Liver (tissue), 9 donors: ENCODE data around the gene RASEF. TPM values are rescaled to one million over a fixed set of nuclear protein-coding genes. Genes with fewer than 3 reads are reported as not detected.

Source experiments
- DNase-seq: peaks from one replicate; pipeline ENCODE4 v3.0.0-alpha.2; 2017; ENCODE audit warnings: low spot score
- H3K27ac ChIP-seq, 2 donors: one replicate each; pipeline ENCODE4 v1.7.0; 2013; ENCODE audit warnings: inconsistent platforms in 2 of 2, low read length in 2 of 2, control low read depth in 1 of 2, low read depth in 1 of 2, mild to moderate bottlenecking in 1 of 2
- H3K27me3 ChIP-seq, 4 donors: one replicate each; pipeline versions ENCODE4 v1.6.1 to v1.7.0; 2013; ENCODE audit warnings: low read length in 3 of 4, inconsistent platforms in 1 of 4, mild to moderate bottlenecking in 1 of 4, moderate library complexity in 1 of 4; ENCODE audit not compliant: control insufficient read depth in 4 of 4, insufficient read depth in 4 of 4
- H3K36me3 ChIP-seq, 4 donors: one replicate each; pipeline versions ENCODE4 v1.6.1 to v1.7.0; 2013; ENCODE audit warnings: low read length in 3 of 4, mild to moderate bottlenecking in 3 of 4, low read depth in 1 of 4, moderate library complexity in 1 of 4; ENCODE audit not compliant: control insufficient read depth in 4 of 4, insufficient read depth in 3 of 4
- H3K4me1 ChIP-seq, 4 donors: one replicate each; pipeline versions ENCODE4 v1.6.1 to v1.7.0; 2013; ENCODE audit warnings: low read length in 3 of 4, mild to moderate bottlenecking in 3 of 4, moderate library complexity in 1 of 4; ENCODE audit not compliant: control insufficient read depth in 4 of 4, insufficient read depth in 4 of 4
- H3K4me3 ChIP-seq, 3 donors: one replicate each; pipeline versions ENCODE4 v1.6.1 to v1.7.0; 2013; ENCODE audit warnings: low read length in 3 of 3, control low read depth in 1 of 3, low read depth in 1 of 3, mild to moderate bottlenecking in 1 of 3
- H3K9ac ChIP-seq, 2 donors: one replicate each; pipeline ENCODE4 v1.7.0; 2013; ENCODE audit warnings: low read length in 2 of 2, mild to moderate bottlenecking in 2 of 2, moderate library complexity in 2 of 2, control low read depth in 1 of 2, low read depth in 1 of 2
- H3K9me3 ChIP-seq, 4 donors: one replicate each; pipeline versions ENCODE4 v1.6.1 to v1.7.0; 2013; ENCODE audit warnings: low read length in 3 of 4; ENCODE audit not compliant: control insufficient read depth in 4 of 4
- EGR1 ChIP-seq, 2 donors: IDR thresholded peaks; 2 replicates each; pipeline ENCODE4 v1.6.1; 2016 to 2018; ENCODE audit warnings: antibody characterized with exemption in 2 of 2, low read depth in 2 of 2
- FOXA1 ChIP-seq: IDR thresholded peaks from 2 replicates; pipeline ENCODE4 v1.6.1; 2016; ENCODE audit warnings: antibody characterized with exemption
- FOXA2 ChIP-seq: IDR thresholded peaks from 2 replicates; pipeline ENCODE4 v1.6.1; 2016; ENCODE audit warnings: antibody characterized with exemption
- GABPA ChIP-seq, 2 donors: IDR thresholded peaks in 1 of 2; conservative IDR thresholded peaks in 1 of 2; 2 replicates each; pipeline ENCODE4 v1.6.1; 2016; ENCODE audit warnings: antibody characterized with exemption in 2 of 2, mild to moderate bottlenecking in 1 of 2, moderate library complexity in 1 of 2
- HNF4A ChIP-seq, 2 donors: conservative IDR thresholded peaks; 2 replicates each; pipeline ENCODE4 v1.6.1; 2016; ENCODE audit warnings: antibody characterized with exemption in 2 of 2, mild to moderate bottlenecking in 2 of 2
- HNF4G ChIP-seq: IDR thresholded peaks from 2 replicates; pipeline ENCODE4 v1.6.1; 2016; ENCODE audit warnings: antibody characterized with exemption
- JUND ChIP-seq, 2 donors: IDR thresholded peaks; 2 replicates each; pipeline ENCODE4 v1.6.1; 2016; ENCODE audit warnings: antibody characterized with exemption in 2 of 2
- NR2F2 ChIP-seq: IDR thresholded peaks from 2 replicates; pipeline ENCODE4 v1.6.1; 2016; ENCODE audit warnings: antibody characterized with exemption
- RAD21 ChIP-seq, 2 donors: IDR thresholded peaks; 2 replicates each; pipeline ENCODE4 v1.6.1; 2016; ENCODE audit warnings: antibody characterized with exemption in 2 of 2, mild to moderate bottlenecking in 2 of 2
- RXRA ChIP-seq, 2 donors: IDR thresholded peaks; 2 replicates each; pipeline ENCODE4 v1.6.1; 2017 to 2018; ENCODE audit warnings: antibody characterized with exemption in 2 of 2, mild to moderate bottlenecking in 1 of 2
- SP1 ChIP-seq: IDR thresholded peaks from 2 replicates; pipeline ENCODE4 v1.6.1; 2018; ENCODE audit warnings: antibody characterized with exemption, mild to moderate bottlenecking
- TAF1 ChIP-seq: conservative IDR thresholded peaks from 2 replicates; pipeline ENCODE4 v1.6.1; 2016; ENCODE audit warnings: antibody characterized with exemption, mild to moderate bottlenecking
- YY1 ChIP-seq: IDR thresholded peaks from 2 replicates; pipeline ENCODE4 v1.6.1; 2016; ENCODE audit warnings: antibody characterized with exemption, mild to moderate bottlenecking
- WGBS: extraction: QIAGEN DNeasy Blood & Tissue Kit; methylation state at CpG from one replicate; pipeline ENCODE4 v1.1.7; 2013; 5-methylcytosine and 5-hydroxymethylcytosine counted together
- polyA plus RNA-seq, 2 donors: library from polyadenylated mRNA; stranded (reverse) in 1 of 2; unstranded in 1 of 2; fragments of 200-250 nt in 1 of 2; fragments of >200 nt in 1 of 2; fragmentation: Nextera tagmentation in 1 of 2; extraction: Ambion mirVana in 1 of 2; gene quantifications; one replicate each; pipeline versions ENCODE4 v1.2.1 to v1.2.3, GENCODE V29; 2013 to 2015
- total RNA-seq, 2 donors: library from RNA; depleted of rRNA; stranded (reverse); fragments of >200 nt; gene quantifications; one replicate each; pipeline ENCODE4 v1.2.3, GENCODE V29; 2014
- TF ChIP-seq, protein P1 (sequence below): fragments of 150-350 bp; IDR thresholded peaks from 2 replicates; pipeline ENCODE4 v1.5.1; 2017; ENCODE audit warnings: improper control_type of control experiment, low read depth, low read length; ENCODE audit not compliant: missing input control
- TF ChIP-seq, protein P2 (sequence below): IDR thresholded peaks from 2 replicates; pipeline ENCODE4 v1.6.1; 2016; ENCODE audit warnings: antibody characterized with exemption, mild to moderate bottlenecking
- TF ChIP-seq, protein P3 (sequence below): IDR thresholded peaks from 2 replicates; pipeline ENCODE4 v1.6.1; 2016; ENCODE audit warnings: antibody characterized with exemption
- TF ChIP-seq, protein P4 (sequence below): IDR thresholded peaks from 2 replicates; pipeline ENCODE4 v1.6.1; 2016; ENCODE audit warnings: antibody characterized with exemption
- TF ChIP-seq, protein P5 (sequence below): IDR thresholded peaks from 2 replicates; pipeline ENCODE4 v1.6.1; 2016; ENCODE audit warnings: antibody characterized with exemption
- donor health status: healthy.
- donor health status: healthy.
- donor health status: healthy.
- donor health status: healthy.
- donor health status: healthy.

The RASEF gene
- total and polyA plus RNA-seq, 4 donors: 0.14 to 1.5 (median 0.39) TPM

DNA sequence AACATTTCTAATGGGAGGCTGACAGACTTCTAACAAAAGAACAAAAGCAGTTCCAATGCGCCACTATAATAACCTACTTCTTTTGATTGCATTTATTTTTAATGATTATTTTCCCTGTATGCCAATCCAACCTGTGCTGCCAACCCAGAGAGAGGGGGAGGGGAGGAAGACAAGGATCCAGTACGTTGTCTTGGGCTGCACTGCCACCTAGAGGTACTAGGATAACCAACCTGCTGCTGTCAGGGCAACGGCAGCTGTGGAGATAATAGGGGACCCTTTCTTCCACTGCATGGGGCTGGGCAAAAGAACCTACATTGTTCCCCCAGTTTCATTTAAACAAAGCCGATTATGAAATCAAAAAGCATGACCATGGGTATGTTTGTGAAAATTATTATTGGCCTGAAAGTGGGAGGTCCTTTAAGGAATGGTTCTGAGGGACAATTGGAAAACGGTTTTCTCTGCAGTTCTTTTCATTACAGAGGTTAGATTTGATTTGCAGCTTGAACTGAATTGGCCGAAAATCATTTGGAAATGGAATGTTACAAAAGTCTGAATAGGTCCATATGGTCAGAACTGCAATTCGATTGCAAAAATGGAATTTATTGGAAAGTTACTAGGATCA lies 101.3 kb downstream of the RASEF start:
- WGBS: 16% methylated on average over 7 of the region's 7 CpGs
- no peaks in the 10 kb centered on the region for H3K36me3 ChIP-seq
- H3K9ac ChIP-seq: no peak overlapping the region
- H3K27me3 ChIP-seq: no peaks in the 10 kb centered on the region
- peak; percentile 65 for DNase-seq
- no peaks in the 10 kb centered on the region for H3K4me1 ChIP-seq
- H3K4me3 ChIP-seq: no peak overlapping the region
- TF ChIP-seq HNF4G (no peak), RAD21 (IDR thresholded peaks at IDR 0.05) (peak; percentile 93 to 96)
- TF ChIP-seq, protein P1, sequence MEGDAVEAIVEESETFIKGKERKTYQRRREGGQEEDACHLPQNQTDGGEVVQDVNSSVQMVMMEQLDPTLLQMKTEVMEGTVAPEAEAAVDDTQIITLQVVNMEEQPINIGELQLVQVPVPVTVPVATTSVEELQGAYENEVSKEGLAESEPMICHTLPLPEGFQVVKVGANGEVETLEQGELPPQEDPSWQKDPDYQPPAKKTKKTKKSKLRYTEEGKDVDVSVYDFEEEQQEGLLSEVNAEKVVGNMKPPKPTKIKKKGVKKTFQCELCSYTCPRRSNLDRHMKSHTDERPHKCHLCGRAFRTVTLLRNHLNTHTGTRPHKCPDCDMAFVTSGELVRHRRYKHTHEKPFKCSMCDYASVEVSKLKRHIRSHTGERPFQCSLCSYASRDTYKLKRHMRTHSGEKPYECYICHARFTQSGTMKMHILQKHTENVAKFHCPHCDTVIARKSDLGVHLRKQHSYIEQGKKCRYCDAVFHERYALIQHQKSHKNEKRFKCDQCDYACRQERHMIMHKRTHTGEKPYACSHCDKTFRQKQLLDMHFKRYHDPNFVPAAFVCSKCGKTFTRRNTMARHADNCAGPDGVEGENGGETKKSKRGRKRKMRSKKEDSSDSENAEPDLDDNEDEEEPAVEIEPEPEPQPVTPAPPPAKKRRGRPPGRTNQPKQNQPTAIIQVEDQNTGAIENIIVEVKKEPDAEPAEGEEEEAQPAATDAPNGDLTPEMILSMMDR: peak; percentile 81
- H3K9me3 ChIP-seq: no peaks in the 10 kb centered on the region
- no peak overlapping the region for H3K27ac ChIP-seq

DNA sequence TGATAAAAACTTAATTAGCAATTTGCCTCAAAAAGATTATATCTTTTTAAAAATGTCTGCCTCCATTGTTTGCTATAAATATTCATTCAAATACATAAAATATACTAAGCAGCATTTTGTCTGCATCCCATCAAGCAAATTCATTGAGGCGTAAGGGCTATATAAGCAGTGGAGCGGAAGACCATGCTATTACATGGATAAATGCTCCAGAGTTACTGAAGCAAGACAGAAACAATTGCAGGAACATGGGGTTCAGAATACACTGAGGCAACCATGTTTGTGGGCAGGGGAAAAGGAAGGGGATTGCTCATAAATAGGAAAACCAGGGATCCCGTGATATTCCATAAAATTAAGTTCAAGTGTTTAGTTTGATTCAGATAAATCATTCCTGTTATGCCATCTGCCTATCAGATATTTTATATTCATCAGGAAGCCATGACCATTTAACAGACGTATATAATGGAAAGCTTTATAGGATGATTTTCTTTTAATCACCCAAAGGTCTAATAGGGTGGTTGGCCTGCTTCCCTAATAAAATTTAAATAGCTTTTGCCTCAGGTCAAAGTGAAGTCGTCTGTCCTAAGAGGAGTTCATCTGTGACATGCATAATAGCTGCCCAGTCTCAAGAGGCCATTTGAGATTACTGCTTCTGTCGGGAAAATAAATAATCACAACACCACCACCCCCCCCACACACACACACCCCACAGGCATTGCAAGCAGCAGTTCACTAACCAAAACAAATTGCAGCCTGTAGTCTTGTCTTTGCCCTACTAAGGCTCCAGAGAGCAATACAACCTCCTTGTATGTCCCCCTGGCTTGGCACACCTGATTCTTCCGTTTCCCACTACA lies 105.2 kb downstream of the RASEF start:
- no peaks in the 10 kb centered on the region for H3K27me3 ChIP-seq
- 81% methylated on average over 7 of the region's 7 CpGs for WGBS
- no peaks in the 10 kb centered on the region for H3K9me3 ChIP-seq
- H3K36me3 ChIP-seq: no peaks in the 10 kb centered on the region
- H3K4me3 ChIP-seq: no peak overlapping the region
- H3K27ac ChIP-seq: no peak overlapping the region
- DNase-seq: no peak
- TF ChIP-seq RXRA (IDR thresholded peaks at IDR 0.05): no peak
- TF ChIP-seq, protein P2, sequence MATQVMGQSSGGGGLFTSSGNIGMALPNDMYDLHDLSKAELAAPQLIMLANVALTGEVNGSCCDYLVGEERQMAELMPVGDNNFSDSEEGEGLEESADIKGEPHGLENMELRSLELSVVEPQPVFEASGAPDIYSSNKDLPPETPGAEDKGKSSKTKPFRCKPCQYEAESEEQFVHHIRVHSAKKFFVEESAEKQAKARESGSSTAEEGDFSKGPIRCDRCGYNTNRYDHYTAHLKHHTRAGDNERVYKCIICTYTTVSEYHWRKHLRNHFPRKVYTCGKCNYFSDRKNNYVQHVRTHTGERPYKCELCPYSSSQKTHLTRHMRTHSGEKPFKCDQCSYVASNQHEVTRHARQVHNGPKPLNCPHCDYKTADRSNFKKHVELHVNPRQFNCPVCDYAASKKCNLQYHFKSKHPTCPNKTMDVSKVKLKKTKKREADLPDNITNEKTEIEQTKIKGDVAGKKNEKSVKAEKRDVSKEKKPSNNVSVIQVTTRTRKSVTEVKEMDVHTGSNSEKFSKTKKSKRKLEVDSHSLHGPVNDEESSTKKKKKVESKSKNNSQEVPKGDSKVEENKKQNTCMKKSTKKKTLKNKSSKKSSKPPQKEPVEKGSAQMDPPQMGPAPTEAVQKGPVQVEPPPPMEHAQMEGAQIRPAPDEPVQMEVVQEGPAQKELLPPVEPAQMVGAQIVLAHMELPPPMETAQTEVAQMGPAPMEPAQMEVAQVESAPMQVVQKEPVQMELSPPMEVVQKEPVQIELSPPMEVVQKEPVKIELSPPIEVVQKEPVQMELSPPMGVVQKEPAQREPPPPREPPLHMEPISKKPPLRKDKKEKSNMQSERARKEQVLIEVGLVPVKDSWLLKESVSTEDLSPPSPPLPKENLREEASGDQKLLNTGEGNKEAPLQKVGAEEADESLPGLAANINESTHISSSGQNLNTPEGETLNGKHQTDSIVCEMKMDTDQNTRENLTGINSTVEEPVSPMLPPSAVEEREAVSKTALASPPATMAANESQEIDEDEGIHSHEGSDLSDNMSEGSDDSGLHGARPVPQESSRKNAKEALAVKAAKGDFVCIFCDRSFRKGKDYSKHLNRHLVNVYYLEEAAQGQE: no peak
- TF ChIP-seq, protein P3, sequence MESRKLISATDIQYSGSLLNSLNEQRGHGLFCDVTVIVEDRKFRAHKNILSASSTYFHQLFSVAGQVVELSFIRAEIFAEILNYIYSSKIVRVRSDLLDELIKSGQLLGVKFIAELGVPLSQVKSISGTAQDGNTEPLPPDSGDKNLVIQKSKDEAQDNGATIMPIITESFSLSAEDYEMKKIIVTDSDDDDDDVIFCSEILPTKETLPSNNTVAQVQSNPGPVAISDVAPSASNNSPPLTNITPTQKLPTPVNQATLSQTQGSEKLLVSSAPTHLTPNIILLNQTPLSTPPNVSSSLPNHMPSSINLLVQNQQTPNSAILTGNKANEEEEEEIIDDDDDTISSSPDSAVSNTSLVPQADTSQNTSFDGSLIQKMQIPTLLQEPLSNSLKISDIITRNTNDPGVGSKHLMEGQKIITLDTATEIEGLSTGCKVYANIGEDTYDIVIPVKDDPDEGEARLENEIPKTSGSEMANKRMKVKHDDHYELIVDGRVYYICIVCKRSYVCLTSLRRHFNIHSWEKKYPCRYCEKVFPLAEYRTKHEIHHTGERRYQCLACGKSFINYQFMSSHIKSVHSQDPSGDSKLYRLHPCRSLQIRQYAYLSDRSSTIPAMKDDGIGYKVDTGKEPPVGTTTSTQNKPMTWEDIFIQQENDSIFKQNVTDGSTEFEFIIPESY: no peak
- no peak for TF ChIP-seq JUND (IDR thresholded peaks at IDR 0.05)
- no peak for TF ChIP-seq EGR1 (IDR thresholded peaks at IDR 0.05; ENCODE audit: low read depth in 2 of 2)
- TF ChIP-seq GABPA (IDR thresholded peaks at IDR 0.05 in 1 of 2, conservative IDR thresholded peaks at IDR 0.05 in 1 of 2): no peak
- no peak for TF ChIP-seq HNF4G
- TF ChIP-seq, protein P4, sequence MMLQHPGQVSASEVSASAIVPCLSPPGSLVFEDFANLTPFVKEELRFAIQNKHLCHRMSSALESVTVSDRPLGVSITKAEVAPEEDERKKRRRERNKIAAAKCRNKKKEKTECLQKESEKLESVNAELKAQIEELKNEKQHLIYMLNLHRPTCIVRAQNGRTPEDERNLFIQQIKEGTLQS: no peak
- TF ChIP-seq, protein P1: no peak
- TF ChIP-seq, protein P5, sequence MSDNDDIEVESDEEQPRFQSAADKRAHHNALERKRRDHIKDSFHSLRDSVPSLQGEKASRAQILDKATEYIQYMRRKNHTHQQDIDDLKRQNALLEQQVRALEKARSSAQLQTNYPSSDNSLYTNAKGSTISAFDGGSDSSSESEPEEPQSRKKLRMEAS: no peak
- TF ChIP-seq RAD21 (IDR thresholded peaks at IDR 0.05): no peak
- no peak for TF ChIP-seq FOXA1
- no peak for TF ChIP-seq TAF1
- no peak for TF ChIP-seq FOXA2
- no peak for TF ChIP-seq HNF4A (conservative IDR thresholded peaks at IDR 0.05)
- no peak for TF ChIP-seq YY1
- no peak for TF ChIP-seq SP1
- no peak for TF ChIP-seq NR2F2
- H3K9ac ChIP-seq: no peak overlapping the region
- no peaks in the 10 kb centered on the region for H3K4me1 ChIP-seq
